Measurements from ENCODE around the gene AACS. TPM values are rescaled to one million over a fixed set of nuclear protein-coding genes. Genes with fewer than 3 reads are reported as not detected.

Gene AACS
- polyA plus RNA-seq, 1 donor from 2014 or later, result 33.2 TPM

DNA sequence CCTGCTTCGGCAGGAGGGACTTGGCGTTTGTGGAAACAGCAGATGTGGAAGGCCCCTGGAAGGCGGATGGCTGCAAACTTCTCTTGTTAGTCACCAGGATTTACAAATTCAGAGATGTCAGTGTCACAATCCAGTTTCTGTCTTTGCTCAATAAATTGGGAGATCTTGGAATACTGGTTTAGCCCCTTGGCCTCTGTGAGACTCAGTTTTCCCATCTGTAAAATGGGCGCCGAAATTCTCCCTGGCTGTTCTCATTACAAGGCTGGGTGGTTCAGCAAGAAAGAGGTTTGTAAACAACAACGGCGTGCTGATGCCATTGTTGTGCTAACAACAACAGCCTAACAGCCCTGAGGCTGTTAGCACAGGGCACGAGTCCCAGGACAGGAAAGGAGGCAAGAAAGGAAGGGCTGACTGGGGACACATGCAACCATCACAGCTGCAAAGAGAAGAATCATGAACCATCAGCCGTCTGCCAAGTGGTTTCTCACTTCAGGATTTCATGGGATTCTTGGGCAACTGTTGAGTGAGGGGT lies 127.5 kb downstream of the AACS start:
- Histone ChIP-seq H3K4me3 (ENCODE audit: low read length) (no peak overlapping the region), H3K9me3 (ENCODE audit: low read length) (no peaks in the 10 kb centered on the region), H3K27ac (ENCODE audit: low read length) (no peak overlapping the region), H3K79me2 (replicated peaks; ENCODE audit: insufficient read depth, low read length) (peaks cover 12% of the 10 kb centered on the region), H3K27me3 (ENCODE audit: insufficient read depth, low read depth, low read length) (peaks cover 23% of the 10 kb centered on the region), H3K4me2 (ENCODE audit: low read length) (no peak overlapping the region), H4K20me1 (ENCODE audit: insufficient read depth) (no peaks in the 10 kb centered on the region), H3F3A (ENCODE audit: insufficient read depth, low read length, poor library complexity, severe bottlenecking) (no peaks in the 10 kb centered on the region), H3K36me3 (ENCODE audit: insufficient read depth, low read length) (no peaks in the 10 kb centered on the region), H3K9ac (ENCODE audit: low read length) (no peak overlapping the region), H2AFZ (ENCODE audit: low read depth, low read length) (no peak overlapping the region), H3K9me2 (ENCODE audit: insufficient read depth, low read length) (no peaks in the 10 kb centered on the region)
- TF ChIP-seq RAD21 (conservative IDR thresholded peaks at IDR 0.05), result no peak
- TF ChIP-seq POLR2AphosphoS5 (IDR thresholded peaks at IDR 0.05), result no peak

Small RNA genes within 50 kb of the gene (small RNA-seq; reads per million reads assigned to genes)
- gene AC122688.1, result 0 reads per million in 3 experiments

Other genes starting within 250 kb of the AACS start
- 3.7 and 5.8 TPM in 2 replicates for gene SCARB1, start 201.6 kb upstream of the AACS start, polyA plus RNA-seq
- 1,173 and 1,177 TPM in 2 replicates for gene UBC, start 150.8 kb upstream of the AACS start, polyA plus RNA-seq
- 4.7 and 5.2 TPM in 2 replicates for gene DHX37, start 76.3 kb upstream of the AACS start, polyA plus RNA-seq
- 10.1 and 11.0 TPM in 2 replicates for gene BRI3BP, start 71.8 kb upstream of the AACS start, polyA plus RNA-seq
- 26.3 and 34.0 TPM in 2 replicates for gene TMEM132B, start 121.0 kb downstream of the AACS start, polyA plus RNA-seq